ENCODE data around the gene TSPAN6.

Gene TSPAN6

GRCh38 chrX:100647739-100648138 is 11.1 kb upstream of the TSPAN6 start:
- no peak for DNase-seq (ENCODE audit: low spot score)

DNA sequence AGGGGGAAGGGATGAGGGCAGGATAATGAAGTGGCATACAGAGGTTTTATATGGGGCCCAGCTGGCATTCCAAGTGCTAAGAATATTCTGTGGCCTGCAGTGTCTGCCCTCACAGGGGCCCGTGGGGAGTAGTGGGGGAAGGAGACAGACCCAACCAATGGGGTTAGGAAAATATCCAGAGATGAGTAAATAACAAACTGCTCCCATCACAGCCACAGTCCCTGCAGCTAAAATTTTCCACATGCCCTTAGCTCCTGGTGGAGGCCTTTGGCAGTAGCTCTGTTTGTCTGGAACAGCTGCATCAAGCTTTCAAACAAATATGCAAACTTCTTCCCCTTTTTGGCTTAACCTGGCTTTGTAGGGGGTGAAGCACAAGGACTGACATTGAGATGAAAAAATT is 10.5 kb upstream of the TSPAN6 start:
- DNase-seq (ENCODE audit: low spot score), result no peak

DNA sequence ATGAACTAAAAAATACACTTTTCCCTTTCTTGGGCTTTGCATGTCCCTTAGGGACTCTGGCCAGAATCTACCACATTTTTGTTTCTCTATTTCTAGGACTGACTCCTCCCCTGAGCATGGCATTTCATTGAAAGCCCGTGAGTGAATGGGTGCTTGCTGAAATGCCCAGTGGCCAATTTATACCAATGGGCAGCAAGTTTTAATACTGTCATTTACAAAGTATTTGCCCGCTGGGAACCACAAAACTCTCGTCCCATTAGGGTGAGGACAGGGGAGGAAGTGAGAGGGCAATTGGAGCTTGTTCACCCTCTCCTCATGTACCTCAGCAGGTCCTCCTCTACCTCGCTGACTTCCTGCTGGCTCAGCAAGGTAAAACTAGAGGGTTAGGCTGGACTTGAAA is 8.5 kb upstream of the TSPAN6 start:
- no peak for DNase-seq (ENCODE audit: low spot score)

- no peak for DNase-seq (ENCODE audit: low spot score)
Observed at GRCh38 chrX:100643956-100644860, 7.6 kb upstream of the TSPAN6 start, which contains the start of gene SRPX2. Gene SRPX2 (plus strand): TSS chrX:100644199. CDS start chrX:100646323, 2,124 bp downstream.

- no peak for DNase-seq (ENCODE audit: low spot score)
Observed at GRCh38 chrX:100643212-100643611, 6.6 kb upstream of the TSPAN6 start.

DNA sequence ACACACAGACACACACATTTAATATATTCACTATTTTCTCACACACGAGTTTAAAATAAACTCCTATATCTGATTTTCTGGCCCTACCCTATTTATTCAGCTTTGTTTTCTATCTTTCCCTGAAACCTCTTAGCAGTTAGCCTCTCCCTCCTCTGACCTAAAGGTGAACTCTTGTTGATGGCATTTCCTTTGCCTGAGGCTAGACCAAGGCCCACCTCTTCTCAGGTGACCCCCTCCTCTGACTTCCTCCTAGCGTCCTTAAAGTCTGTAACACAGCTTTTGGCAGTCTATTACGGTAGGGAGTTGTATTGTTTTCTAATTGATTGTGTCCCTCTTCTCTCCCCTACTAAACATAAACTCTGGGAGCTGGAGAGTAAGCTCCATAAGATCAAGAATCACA is 5.7 kb upstream of the TSPAN6 start:
- DNase-seq (ENCODE audit: low spot score), result no peak

DNA sequence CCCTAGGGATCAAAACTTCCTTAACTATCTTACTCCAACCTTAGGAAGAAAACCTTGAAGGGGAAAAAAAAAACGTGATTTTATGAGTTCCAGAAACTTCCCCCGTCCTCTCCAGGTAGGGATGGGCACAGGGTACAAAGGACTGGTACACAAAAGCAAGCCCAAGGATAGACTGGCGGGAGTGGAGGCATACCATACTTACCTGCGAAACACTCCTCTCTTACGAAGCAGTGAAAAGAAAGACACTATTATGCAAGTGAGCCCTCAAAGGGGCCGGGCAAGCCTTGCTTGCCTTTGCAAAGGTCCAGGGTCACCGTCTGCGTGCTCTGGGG is 651 bp downstream of the TSPAN6 start:
- no peak for DNase-seq (ENCODE audit: low spot score)

GRCh38 chrX:100635040-100635439 is 1.6 kb downstream of the TSPAN6 start:
- DNase-seq (ENCODE audit: low spot score), result no peak

GRCh38 chrX:100625985-100626491 is 10.6 kb downstream of the TSPAN6 start:
- DNase-seq (ENCODE audit: low spot score), result no peak

DNA sequence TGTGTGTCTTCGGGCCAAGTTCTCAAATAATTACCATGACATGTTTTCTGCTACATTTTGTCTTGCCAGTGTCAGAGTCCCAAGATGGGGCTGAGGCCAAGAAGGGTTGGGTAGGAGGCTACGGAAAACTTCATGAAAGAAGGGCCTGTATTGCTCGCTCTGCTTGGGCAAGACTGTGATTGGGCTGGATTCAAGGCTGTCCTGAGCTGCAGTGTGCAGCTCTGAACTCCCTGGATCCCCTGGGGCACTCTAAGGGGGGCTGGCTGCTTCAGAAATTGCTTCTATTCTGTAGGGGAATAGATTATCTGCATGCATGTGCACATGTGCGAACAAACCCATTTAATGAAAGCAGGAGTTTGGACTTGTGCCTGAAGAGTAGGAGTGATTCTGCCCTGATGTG is 13.6 kb downstream of the TSPAN6 start:
- DNase-seq (ENCODE audit: low spot score), result no peak

GRCh38 chrX:100615005-100615404 is 21.6 kb downstream of the TSPAN6 start:
- DNase-seq (ENCODE audit: low spot score), result no peak

DNA sequence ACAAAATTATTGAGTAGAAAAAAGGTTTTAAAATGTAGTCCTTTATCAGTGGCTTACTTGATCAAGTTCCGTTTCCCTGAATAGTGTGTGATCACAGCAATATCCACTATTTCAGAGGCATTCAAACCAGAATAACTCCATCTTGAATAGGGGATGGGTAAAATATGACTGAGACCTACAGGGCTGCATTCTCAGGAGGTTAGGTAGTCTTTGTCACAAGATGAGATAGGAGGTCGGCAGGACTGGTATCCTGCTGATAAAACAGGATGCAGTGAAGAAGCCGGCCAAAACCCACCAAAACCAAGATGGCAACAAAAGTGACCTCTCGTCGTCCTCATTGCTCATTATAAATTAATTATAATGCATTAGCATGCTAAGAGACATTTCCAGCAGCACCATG is 24.7 kb downstream of the TSPAN6 start:
- no peak for DNase-seq (ENCODE audit: low spot score)

GRCh38 chrX:100609591-100609990 is 27.0 kb downstream of the TSPAN6 start:
- no peak for DNase-seq (ENCODE audit: low spot score)

DNA sequence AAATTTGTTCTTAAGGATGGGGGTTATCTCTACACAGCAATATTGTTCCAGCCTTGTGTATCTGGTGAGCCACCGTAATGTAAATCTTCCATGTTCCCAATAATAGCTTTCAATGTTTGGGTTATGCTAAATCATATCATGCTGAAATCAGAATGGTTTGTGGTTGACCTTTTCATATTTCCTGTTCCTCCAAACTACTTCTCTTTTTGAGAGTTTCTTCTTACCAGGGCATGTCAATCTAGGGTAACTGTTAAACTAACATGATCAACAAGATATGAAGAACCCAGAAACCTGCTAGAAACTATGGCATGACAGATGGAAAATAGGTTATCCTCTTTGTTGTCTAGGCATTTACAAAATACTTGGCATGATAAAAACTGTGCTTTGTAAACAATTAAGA is 29.9 kb downstream of the TSPAN6 start:
- DNase-seq (ENCODE audit: low spot score), result no peak

GRCh38 chrX:100600758-100601157 is 35.8 kb downstream of the TSPAN6 start:
- DNase-seq (ENCODE audit: low spot score), result no peak

- no peak for DNase-seq (ENCODE audit: low spot score)
Observed at GRCh38 chrX:100600340-100600739, 36.3 kb downstream of the TSPAN6 start.

GRCh38 chrX:100599456-100599855 is 37.1 kb downstream of the TSPAN6 start:
- DNase-seq (ENCODE audit: low spot score), result no peak

GRCh38 chrX:100596601-100597000 is 40.0 kb downstream of the TSPAN6 start:
- no peak for DNase-seq (ENCODE audit: low spot score)

DNA sequence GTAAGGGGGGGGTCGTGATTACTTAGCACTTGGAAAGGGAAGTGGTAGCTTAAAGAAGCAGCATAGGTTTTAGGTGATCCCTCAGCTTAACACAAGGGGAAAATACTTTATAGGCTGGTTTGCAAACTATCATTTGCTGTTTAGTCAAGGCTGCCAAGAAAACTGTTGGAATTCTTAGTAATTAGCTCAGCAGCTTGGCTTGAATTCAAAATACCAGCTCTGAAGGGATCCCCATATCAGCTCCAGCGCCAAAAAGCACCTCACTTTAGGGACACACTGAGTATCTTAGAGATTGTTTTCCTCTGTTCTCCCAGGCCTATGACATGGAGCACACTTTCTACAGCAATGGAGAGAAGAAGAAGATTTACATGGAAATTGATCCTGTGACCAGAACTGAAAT is 43.0 kb downstream of the TSPAN6 start:
- no peak for DNase-seq (ENCODE audit: low spot score)

DNA sequence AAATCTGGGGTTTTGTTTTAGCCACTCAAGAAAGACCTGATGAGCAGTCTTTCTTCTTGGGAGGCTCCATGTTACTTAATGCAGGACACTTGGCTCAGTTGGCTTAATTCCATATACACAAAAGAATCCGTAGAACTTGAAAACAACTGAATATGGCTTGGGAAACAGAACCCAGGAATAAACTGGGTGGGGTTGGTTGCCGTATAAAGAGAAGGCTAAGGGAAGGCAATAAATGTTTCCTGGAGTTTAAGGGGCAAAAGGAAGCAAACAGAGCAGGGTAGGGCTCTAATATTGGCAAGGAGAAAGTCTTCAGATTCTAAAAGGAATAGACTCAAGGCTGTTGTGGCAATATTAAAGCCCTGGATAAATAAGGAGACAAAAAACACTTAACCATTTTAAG is 43.5 kb downstream of the TSPAN6 start:
- no peak for DNase-seq (ENCODE audit: low spot score)

- no peak for DNase-seq (ENCODE audit: low spot score)
Observed at GRCh38 chrX:100591256-100592051, 45.2 kb downstream of the TSPAN6 start.

DNA sequence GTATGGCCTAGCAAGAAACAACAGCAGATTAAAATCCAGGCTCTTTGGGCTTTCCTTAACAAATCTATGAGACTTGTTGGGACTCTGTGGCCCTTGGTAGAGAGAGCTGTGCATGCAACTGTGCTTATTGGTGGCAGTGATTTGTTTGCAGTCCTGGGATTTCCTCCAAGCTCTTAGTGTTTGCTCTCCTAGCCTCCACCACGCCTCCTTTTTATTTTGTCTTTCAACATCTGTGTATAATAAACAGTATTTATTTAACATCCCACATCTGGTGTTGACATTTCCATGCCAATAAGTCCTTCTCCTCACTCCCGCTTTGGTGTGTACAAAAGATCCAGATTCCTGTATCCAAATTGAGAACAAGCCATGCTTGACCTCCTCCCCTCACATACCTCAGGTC is 48.7 kb downstream of the TSPAN6 start:
- DNase-seq (ENCODE audit: low spot score), result no peak

GRCh38 chrX:100586747-100587146 is 49.9 kb downstream of the TSPAN6 start:
- DNase-seq (ENCODE audit: low spot score), result no peak
